K562 (cell line): ENCODE measurements around the gene TP53BP1. TPM values are rescaled to one million over a fixed set of nuclear protein-coding genes. Genes with fewer than 3 reads are reported as not detected.

Source experiments
- CBFA2T2 ChIP-seq: fragments of 450-650 bp; conservative IDR thresholded peaks from 2 replicates; pipeline ENCODE4 v1.6.1; 2017; ENCODE audit warnings: mild to moderate bottlenecking
- CEBPG ChIP-seq, 3 experiments: fragments of 200-800 bp in 1 of 3; sonication (Bioruptor generic) in 1 of 3; sonication (generic) in 1 of 3; formaldehyde crosslinking in 1 of 3; IDR thresholded peaks in 2 of 3; conservative IDR thresholded peaks in 1 of 3; 2 replicates each; pipeline versions ENCODE4 v1.6.1 to v1.8.0; 2016 to 2022; ENCODE audit warnings: missing compliant biosample characterization in 2 of 3, missing genetic modification characterization in 2 of 3, mild to moderate bottlenecking in 1 of 3, missing genetic modification reagents in 1 of 3
- DACH1 ChIP-seq: fragments of 450-650 bp; IDR thresholded peaks from 2 replicates; pipeline ENCODE4 v1.6.1; 2018; ENCODE audit not compliant: partially characterized antibody
- EHMT2 ChIP-seq: fragments of 450-650 bp; IDR thresholded peaks from 2 replicates; pipeline ENCODE4 v1.6.1; 2018; ENCODE audit warnings: antibody characterized with exemption
- FOXK2 ChIP-seq, 2 experiments: fragments of 450-650 bp; IDR thresholded peaks in 1 of 2; conservative IDR thresholded peaks in 1 of 2; 2 replicates each; pipeline ENCODE4 v1.6.1; 2016; ENCODE audit warnings: low read depth in 2 of 2, mild to moderate bottlenecking in 1 of 2
- GATA2 ChIP-seq: sonication (generic); formaldehyde crosslinking; IDR thresholded peaks from 2 replicates; pipeline ENCODE4 v1.4.0; 2020; ENCODE audit warnings: mild to moderate bottlenecking, missing genetic modification reagents
- MCM7 ChIP-seq, 2 experiments: fragments of 450-650 bp; IDR thresholded peaks; 2 replicates each; pipeline ENCODE4 v1.6.1; 2016 to 2018
- MTA2 ChIP-seq: fragments of 450-650 bp; IDR thresholded peaks from 2 replicates; pipeline ENCODE4 v1.6.1; 2016; ENCODE audit warnings: low read depth
- NBN ChIP-seq: fragments of 450-650 bp; IDR thresholded peaks from 2 replicates; pipeline ENCODE4 v1.6.1; 2016; ENCODE audit warnings: low read depth, mild to moderate bottlenecking
- NEUROD1 ChIP-seq: fragments of 150-350 bp; IDR thresholded peaks from 2 replicates; pipeline ENCODE4 v1.6.1; 2014; ENCODE audit warnings: borderline replicate concordance, low read length, low read depth; ENCODE audit not compliant: partially characterized antibody
- SMARCA4 ChIP-seq: fragments of 450-650 bp; IDR thresholded peaks from 2 replicates; pipeline ENCODE4 v1.6.1; 2016
- SMARCC2 ChIP-seq: fragments of 450-650 bp; IDR thresholded peaks from 2 replicates; pipeline ENCODE4 v1.6.1; 2017; ENCODE audit warnings: antibody characterized with exemption, moderate library complexity, mild to moderate bottlenecking, low read depth
- TCFL5 ChIP-seq: fragments of 250-450 bp; sonication (Bioruptor Pico); conservative IDR thresholded peaks from 2 replicates; pipeline ENCODE4 v1.6.1; 2021; ENCODE audit warnings: mild to moderate bottlenecking, moderate library complexity, matching md5 sums
- WHSC1 ChIP-seq: IDR thresholded peaks from one replicate; pipeline ENCODE4 v1.6.1; 2012; ENCODE audit warnings: low read length, control low read depth, inconsistent platforms
- YY1 ChIP-seq, 3 experiments: IDR thresholded peaks; 2 replicates each; pipeline ENCODE4 v1.6.1; 2011; ENCODE audit warnings: low read length in 2 of 3, mild to moderate bottlenecking in 2 of 3, moderate library complexity in 2 of 3, borderline replicate concordance in 1 of 3, control low read depth in 1 of 3, low read depth in 1 of 3; ENCODE audit not compliant: insufficient read depth in 3 of 3, insufficient replicate concordance in 2 of 3, control insufficient read depth in 1 of 3, insufficient read length in 1 of 3; ENCODE audit errors: extremely low read depth in 1 of 3
- ZBTB49 ChIP-seq: sonication (generic); formaldehyde crosslinking; IDR thresholded peaks from 2 replicates; pipeline ENCODE4 v1.8.0; 2022; ENCODE audit warnings: missing genetic modification reagents, mild to moderate bottlenecking, borderline replicate concordance
- ZEB2 ChIP-seq: fragments of 450-650 bp; IDR thresholded peaks from 2 replicates; pipeline ENCODE4 v1.6.1; 2016
- ZNF324 ChIP-seq: fragments of 250-450 bp; sonication (Bioruptor Pico); IDR thresholded peaks from 2 replicates; pipeline ENCODE4 v1.4.0; 2020; ENCODE audit warnings: mild to moderate bottlenecking
- polyA plus RNA-seq, 8 experiments: library from polyadenylated mRNA; depleted of rRNA in 4 of 8; stranded (reverse) in 5 of 8; unstranded in 3 of 8; fragments of >200 nt; fragmentation: Nextera tagmentation in 2 of 8; fragmentation: Illumina TruSeq in 1 of 8; extraction: Ambion mirVana in 2 of 8; extraction: Trizol in 1 of 8; gene quantifications; 2 replicates each; pipeline versions ENCODE4 v1.2.1 to v1.2.3, GENCODE V29; 2011 to 2014; ENCODE audit warnings: inconsistent platforms in 1 of 8, missing spikeins in 1 of 8
- total RNA-seq, 7 experiments: library from RNA; depleted of rRNA in 6 of 7; stranded (reverse); fragments of >200 nt in 6 of 7; fragmentation: Illumina TruSeq in 2 of 7; extraction: Trizol in 2 of 7; gene quantifications; 2 replicates each; pipeline versions ENCODE4 v1.2.1 to v1.2.3, GENCODE V29; 2011 to 2021; ENCODE audit warnings: low replicate concordance in 1 of 7
- TF ChIP-seq, protein P1 (sequence below): fragments of 250-450 bp; sonication (Bioruptor Pico); IDR thresholded peaks from 2 replicates; pipeline ENCODE4 v1.4.0; 2020; ENCODE audit warnings: mild to moderate bottlenecking
- TF ChIP-seq, protein P2 (sequence below): fragments of 150-350 bp; conservative IDR thresholded peaks from 2 replicates; pipeline ENCODE4 v1.6.1; 2014; ENCODE audit warnings: low read length

TP53BP1 gene
- total and polyA plus RNA-seq, 9 of the 15 experiments (the other 6 are each of a cell fraction or from before 2014, with no cell fraction given), result 5.7 to 63.3 (median 30.9) TPM

- TF ChIP-seq SMARCC2, result peak; percentile 51; the same call in 1 of the 2 replicates
- TF ChIP-seq WHSC1, result no peak
- TF ChIP-seq NEUROD1, result peak; percentile 65
- TF ChIP-seq YY1 (IDR thresholded peaks at IDR 0.05; ENCODE audit: borderline replicate concordance in 1 of 3, control insufficient read depth in 1 of 3, extremely low read depth in 1 of 3, insufficient read depth in 3 of 3, insufficient read length in 1 of 3, insufficient replicate concordance in 2 of 3, low read depth in 1 of 3, low read length in 2 of 3), result peak; percentile 52 to 92 (median 82)
- peak; percentile 65 to 79; a peak in 3 of 4 replicates for TF ChIP-seq FOXK2 (conservative IDR thresholded peaks at IDR 0.05 in 1 of 2, IDR thresholded peaks at IDR 0.05 in 1 of 2; ENCODE audit: low read depth in 2 of 2)
- no peak for TF ChIP-seq MCM7 (IDR thresholded peaks at IDR 0.05)
- TF ChIP-seq DACH1, result no peak
- TF ChIP-seq GATA2 (CRISPR knock-in tag), result peak; percentile 76
- no peak for TF ChIP-seq ZNF324 (CRISPR knock-in tag)
- TF ChIP-seq, protein P1, sequence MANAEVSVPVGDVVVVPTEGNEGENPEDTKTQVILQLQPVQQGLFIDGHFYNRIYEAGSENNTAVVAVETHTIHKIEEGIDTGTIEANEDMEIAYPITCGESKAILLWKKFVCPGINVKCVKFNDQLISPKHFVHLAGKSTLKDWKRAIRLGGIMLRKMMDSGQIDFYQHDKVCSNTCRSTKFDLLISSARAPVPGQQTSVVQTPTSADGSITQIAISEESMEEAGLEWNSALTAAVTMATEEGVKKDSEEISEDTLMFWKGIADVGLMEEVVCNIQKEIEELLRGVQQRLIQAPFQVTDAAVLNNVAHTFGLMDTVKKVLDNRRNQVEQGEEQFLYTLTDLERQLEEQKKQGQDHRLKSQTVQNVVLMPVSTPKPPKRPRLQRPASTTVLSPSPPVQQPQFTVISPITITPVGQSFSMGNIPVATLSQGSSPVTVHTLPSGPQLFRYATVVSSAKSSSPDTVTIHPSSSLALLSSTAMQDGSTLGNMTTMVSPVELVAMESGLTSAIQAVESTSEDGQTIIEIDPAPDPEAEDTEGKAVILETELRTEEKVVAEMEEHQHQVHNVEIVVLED (CRISPR knock-in tag), result no peak
- TF ChIP-seq ZBTB49 (CRISPR knock-in tag), result no peak
- TF ChIP-seq TCFL5, result no peak
- peak; percentile 74 for TF ChIP-seq SMARCA4
- TF ChIP-seq, protein P2, sequence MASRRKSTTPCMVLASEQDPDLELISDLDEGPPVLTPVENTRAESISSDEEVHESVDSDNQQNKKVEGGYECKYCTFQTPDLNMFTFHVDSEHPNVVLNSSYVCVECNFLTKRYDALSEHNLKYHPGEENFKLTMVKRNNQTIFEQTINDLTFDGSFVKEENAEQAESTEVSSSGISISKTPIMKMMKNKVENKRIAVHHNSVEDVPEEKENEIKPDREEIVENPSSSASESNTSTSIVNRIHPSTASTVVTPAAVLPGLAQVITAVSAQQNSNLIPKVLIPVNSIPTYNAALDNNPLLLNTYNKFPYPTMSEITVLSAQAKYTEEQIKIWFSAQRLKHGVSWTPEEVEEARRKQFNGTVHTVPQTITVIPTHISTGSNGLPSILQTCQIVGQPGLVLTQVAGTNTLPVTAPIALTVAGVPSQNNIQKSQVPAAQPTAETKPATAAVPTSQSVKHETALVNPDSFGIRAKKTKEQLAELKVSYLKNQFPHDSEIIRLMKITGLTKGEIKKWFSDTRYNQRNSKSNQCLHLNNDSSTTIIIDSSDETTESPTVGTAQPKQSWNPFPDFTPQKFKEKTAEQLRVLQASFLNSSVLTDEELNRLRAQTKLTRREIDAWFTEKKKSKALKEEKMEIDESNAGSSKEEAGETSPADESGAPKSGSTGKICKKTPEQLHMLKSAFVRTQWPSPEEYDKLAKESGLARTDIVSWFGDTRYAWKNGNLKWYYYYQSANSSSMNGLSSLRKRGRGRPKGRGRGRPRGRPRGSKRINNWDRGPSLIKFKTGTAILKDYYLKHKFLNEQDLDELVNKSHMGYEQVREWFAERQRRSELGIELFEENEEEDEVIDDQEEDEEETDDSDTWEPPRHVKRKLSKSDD, result no peak
- TF ChIP-seq EHMT2, result peak; percentile 59; the same call in 1 of the 2 replicates
- no peak; the same call in 1 of the 2 replicates for TF ChIP-seq MTA2
- no peak for TF ChIP-seq CEBPG (CRISPR knock-in tag; IDR thresholded peaks at IDR 0.05)
- TF ChIP-seq CEBPG (tag; conservative IDR thresholded peaks at IDR 0.05 in 1 of 2, IDR thresholded peaks at IDR 0.05 in 1 of 2), result no peak
- TF ChIP-seq NBN, result peak; percentile 95
- peak; percentile 57; the same call in 1 of the 2 replicates for TF ChIP-seq ZEB2
- peak; percentile 35; the same call in 1 of the 2 replicates for TF ChIP-seq CBFA2T2
Measured at GRCh38 chr15:43510200-43511011, 17.4 kb upstream of the TP53BP1 start (continued).
